ENCODE measurements around the gene IL6R. TPM values are rescaled to one million over a fixed set of nuclear protein-coding genes. Genes with fewer than 3 reads are reported as not detected.
"Not testable (repeated sequence)": the region's sequence is repeated elsewhere in the genome, so short reads cannot be mapped to it uniquely, and the experiment has no call there.

The IL6R gene
- 0.80 and 6.4 TPM in 2 replicates for total RNA-seq (2014; rRNA removed; shearing (Covaris generic))

- DNase-seq (ENCODE audit: low read depth): peak; percentile 94
These were observed at the start of gene IL6R for GRCh38 chr1:154404984-154405746. TSS of gene IL6R (plus strand) at chr1:154405343. CDS start at chr1:154405630, 287 bp downstream.

GRCh38 chr1:154358519-154358918, 46.6 kb upstream of the IL6R start:
- DNase-seq (ENCODE audit: low read depth): no peak

GRCh38 chr1:154360288-154360687, 44.9 kb upstream of the IL6R start:
- DNase-seq (ENCODE audit: low read depth): no peak

GRCh38 chr1:154360881-154361280, 44.3 kb upstream of the IL6R start:
- DNase-seq (ENCODE audit: low read depth): not testable (repeated sequence)

DNA sequence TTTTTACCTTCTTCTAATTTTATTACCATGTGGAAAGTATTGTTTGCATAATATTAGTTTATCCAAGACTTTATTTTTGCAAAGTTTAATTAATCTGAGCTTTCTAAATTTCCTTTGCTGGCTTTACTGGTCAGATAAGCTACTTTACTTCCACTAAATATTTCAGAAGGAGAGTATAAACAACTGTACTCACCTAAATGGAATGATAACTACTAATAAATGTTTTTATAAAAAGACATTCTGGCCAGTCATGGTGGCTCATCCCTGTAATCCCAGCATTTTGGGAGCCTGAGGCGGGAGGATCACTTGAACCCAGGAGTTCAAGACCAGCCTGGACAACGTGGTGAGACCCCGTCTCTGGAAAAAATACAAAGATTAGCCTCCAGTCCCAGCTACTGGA, 43.8 kb upstream of the IL6R start:
- DNase-seq (ENCODE audit: low read depth): no peak

- DNase-seq (ENCODE audit: low read depth): no peak
These were observed 33.7 kb upstream of the IL6R start for GRCh38 chr1:154371436-154371835.

DNA sequence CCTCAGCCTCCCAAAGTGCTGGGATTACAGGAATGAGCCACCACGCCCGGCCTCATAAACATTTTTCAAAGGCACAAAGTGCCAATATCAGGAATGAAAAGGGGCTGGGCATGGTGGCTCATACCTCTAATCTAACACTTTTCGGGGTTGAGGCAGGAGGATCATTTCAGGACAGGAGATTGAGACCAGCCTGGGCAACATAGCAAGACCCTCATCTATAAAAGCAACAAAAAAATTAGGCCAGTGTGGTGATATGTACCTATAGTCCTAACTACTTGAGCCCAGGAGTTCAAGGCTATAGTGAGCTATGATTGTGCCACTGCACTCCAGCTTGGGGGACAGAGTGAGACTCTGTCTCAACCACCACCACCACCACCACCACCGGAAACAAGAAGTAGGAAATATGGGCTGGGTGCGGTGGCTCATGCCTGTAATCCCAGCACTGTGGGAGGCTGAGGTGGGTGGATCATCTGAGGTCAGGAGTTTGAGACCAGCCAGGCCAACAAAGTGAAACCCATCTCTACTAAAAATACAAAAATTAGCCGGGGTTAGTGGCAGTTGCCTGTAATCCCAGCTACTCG, 31.3 kb upstream of the IL6R start:
- not testable (repeated sequence) for DNase-seq (ENCODE audit: low read depth)

DNA sequence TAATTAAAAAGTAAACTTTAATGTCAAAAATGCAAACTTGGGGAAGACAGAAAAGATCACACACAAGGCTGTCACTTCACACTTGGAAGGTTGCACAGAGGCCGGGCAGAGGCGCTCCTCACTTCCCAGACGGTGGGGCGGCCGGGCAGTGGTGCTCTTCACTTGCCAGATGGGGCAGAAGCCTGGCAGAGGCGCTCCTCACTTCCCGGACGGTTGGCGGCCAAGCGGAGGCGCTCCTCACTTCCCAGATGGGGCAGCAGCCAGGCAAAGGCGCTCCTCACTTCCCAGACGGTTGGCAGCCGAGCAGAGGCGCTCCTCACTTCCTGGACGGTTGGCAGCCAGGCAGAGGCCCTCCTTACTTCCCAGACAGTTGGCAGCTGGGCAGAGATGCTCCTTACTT, 25.8 kb upstream of the IL6R start:
- no peak for DNase-seq (ENCODE audit: low read depth)

DNA sequence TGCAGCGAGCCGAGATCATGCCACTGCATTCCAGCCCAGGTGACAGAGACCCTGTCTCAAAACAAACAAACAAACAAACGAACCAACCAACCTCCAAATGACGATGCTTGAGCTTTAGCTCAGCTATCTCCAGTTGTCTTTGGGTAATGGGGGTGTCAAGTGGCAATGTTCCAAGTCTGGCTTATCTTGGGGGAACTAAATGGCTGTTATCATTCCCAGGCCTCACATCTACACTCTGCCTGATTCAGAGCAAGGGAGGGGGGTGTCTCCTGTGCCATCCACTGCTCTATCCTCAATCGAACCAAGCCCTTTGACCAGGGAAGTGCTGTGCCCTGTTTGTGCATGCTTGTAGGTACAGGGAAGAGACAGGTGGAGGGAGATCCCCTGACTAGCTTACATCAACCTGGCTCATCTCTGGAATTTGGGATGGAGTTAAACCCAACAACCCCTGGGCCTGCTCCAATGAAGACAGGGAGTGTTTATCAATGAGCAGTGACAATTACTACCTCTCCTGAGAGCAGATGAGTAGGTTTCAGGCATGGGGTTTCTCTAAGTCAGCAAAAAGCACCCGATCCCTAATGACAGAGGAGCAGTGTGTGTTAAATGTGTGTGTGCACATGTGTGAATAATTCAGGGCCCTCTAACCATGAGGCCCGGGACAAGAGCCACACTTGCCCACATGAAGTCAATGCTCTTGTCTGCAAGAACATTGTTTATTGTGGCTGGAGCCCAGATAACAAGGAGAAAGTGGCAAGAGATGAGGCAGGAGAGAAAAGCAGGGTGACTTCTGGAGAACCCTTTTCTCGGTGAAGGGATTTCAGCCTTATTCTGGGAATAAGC, 20.3 kb upstream of the IL6R start:
- DNase-seq (ENCODE audit: low read depth): no peak

GRCh38 chr1:154386643-154387352, 18.3 kb upstream of the IL6R start:
- peak; percentile 50 for DNase-seq (ENCODE audit: low read depth)

- no peak for DNase-seq (ENCODE audit: low read depth)
These were observed 13.9 kb upstream of the IL6R start for GRCh38 chr1:154391086-154391770.

DNA sequence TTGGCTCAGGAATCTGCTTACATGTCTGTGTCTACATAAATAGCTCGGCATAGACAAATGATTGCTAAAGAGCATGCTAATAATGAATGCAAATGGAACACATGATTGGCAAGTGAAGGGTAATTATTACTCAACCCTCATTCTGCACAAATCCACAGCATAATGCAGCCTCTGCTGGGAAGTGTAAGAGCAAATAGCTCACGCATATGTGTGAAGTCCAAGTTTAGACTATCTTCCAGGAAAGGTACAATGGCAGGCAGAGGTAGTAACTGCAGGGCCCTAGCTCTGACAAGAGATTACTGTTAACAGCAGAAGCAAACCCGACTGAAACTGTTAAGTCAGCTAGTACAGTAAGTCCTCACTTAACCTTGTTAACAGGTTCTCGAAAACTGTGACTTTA, 7.0 kb upstream of the IL6R start:
- no peak for DNase-seq (ENCODE audit: low read depth)

DNA sequence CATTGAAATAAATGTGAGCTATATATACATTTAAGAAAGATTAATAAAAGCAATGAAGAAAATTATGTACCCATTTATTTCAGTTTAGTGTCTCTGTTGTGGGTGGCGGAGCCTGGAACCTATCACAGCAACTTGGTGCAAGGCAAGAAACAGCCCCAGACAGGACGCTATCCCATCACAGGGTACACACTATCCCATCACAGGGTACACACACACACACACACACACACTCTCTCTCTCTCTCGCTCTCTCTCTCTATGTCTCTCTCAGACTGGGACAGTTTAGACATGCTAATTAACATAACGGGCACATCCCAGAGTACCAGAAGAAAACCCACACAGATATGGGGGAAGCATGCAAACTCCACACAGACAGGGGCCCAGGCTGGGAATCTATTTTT, 6.5 kb upstream of the IL6R start:
- no peak for DNase-seq (ENCODE audit: low read depth)

GRCh38 chr1:154400381-154400801, 4.8 kb upstream of the IL6R start:
- no peak for DNase-seq (ENCODE audit: low read depth)

DNA sequence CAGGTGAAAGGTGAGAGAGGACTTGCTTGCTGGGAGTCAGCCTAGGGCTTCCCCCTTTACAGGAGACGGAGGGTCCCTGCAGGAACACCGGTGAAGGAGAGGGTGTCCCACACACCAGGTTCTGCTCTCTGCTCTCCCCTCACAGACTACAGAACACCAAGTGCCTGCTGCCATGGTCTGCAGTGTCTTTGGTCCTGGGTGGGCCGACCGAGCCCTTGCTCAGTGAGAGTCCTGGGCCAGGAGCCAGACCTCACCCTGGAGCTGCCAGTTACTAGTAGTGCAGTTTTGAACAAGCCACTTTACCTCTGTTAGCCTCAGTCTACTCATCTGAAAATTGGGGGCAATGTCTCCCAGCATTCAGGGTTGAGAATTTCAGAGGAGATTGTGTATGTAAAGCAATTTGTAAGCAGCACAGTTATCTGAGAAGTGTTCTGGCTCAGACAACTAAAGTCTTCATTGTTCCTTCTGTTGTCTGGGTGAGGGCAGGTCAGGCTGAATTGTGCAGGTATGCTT, 2.7 kb upstream of the IL6R start:
- DNase-seq (ENCODE audit: low read depth): no peak

GRCh38 chr1:154403261-154403943, 1.7 kb upstream of the IL6R start:
- no peak for DNase-seq (ENCODE audit: low read depth)

DNA sequence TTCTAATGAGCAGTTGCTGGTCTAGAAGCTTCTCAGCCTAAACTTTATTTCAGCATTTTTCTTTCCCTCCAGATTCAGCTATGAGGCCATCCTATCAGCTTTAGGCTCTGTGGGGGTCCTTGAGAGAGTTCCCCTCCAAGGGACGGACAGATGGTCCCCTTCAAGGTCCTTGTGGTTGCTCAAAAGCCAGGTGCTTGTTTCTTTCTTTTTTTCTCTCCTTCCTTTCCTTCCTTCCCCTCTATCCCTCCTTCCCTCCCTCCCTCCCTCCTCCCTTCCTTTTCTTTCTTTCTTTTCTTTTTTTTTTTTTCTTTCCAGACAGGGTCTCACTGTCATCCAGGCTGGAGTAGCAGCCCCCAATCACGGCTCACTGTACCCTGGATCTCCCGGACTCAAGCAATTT, 1.2 kb upstream of the IL6R start:
- no peak for DNase-seq (ENCODE audit: low read depth)

GRCh38 chr1:154404511-154404931, 622 bp upstream of the IL6R start:
- no peak for DNase-seq (ENCODE audit: low read depth)

GRCh38 chr1:154405747-154406571, 816 bp downstream of the IL6R start:
- DNase-seq (ENCODE audit: low read depth): peak; percentile 79

DNA sequence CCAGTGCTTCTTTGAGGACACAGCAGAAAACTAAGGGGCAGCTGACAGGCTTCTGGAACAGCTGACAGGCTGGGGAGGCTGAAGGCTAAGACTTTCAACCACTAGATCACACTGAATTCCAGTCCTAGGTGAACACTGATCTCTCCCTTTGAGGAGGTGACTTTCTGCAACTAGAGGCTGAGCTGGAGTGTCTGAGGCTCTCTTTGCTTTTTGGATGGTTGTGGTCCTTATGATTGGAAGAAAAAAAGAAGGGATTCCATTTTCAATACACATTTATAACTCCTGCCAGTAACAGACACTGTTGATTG, 1.4 kb downstream of the IL6R start:
- no peak for DNase-seq (ENCODE audit: low read depth)
